SIG-M5 treated with dmso at 0.1 percent for 504 hours (cell line): ENCODE data around the gene VANGL2.
A peak's percentile ranks its signal among the peaks of the same experiment; 100 is the strongest.

Experiments
- DNase-seq: peaks from one replicate; lab custom pipeline; 2025; ENCODE audit not compliant: unreplicated experiment; lab: John Stamatoyannopoulos, UW

VANGL2 gene

DNA sequence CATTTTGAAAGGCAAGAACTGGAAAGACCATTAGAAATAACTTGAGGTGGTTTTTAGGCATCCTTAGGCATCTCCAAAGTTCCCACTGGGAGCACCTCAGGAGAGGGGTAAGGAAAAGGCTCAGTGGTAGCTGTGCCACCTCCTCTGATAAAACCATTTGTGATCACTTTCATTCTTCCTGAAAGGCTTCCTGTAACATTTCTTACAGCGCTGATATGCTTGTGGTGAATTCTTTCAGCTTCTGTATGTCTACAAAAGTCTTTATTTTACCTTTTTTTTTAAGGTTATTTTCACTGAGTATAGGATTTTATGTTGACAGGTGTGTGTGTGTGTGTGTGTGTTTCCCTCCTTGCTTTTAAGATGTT, 54.8 kb downstream of the VANGL2 start:
- DNase-seq, result no peak

- no peak for DNase-seq
Observed at GRCh38 chr1:160459056-160459455, 58.7 kb downstream of the VANGL2 start.

DNA sequence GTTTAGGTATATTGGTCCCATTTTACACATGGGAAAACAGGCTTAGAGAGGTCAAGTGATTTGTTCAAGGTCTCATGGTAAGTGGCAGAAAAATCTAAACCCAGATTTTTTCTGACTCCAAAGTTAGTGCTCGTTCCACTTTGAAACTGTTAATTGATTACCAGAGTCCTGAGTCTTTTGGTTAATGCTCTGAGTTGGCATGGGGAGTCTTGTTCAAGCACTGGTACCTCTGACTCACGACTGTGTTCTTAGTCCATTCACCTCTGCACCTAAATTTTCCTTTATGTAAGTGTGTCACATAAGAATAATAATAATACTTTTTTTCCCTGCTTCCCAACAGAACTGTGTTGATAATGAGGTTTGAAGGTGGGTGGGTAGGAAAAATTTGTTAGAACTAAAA, 59.3 kb downstream of the VANGL2 start:
- DNase-seq, result no peak

- no peak for DNase-seq
Observed at GRCh38 chr1:160460214-160460642, 59.9 kb downstream of the VANGL2 start.

DNA sequence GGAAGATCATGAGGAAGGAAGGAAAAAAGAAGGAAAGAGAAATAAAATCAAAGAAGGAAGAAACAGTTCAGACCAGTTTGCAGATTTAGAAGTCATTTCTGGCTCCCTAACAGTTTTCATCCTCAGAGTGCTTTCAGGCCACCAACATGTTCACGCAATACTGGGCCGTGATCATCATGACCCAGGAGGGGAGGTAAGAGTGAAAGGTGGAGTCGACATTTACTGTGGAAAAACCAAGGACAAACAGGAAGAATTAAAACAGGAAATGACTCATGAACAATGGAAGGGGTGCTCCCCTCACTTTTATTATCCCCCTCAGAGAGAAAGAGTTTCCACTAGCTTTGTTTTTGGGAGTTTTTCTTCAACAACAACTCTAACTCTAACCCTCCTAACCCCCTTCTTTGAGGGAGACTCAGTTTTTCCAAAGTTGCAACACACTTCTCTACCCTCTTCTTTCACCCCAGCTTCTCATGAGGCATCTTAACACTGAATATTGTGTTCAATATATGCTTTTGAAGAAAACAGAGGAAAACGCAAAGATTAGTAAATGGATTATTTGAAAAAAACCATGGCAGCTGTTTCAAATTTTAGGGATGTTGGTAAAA, 60.4 kb downstream of the VANGL2 start:
- DNase-seq, result no peak

DNA sequence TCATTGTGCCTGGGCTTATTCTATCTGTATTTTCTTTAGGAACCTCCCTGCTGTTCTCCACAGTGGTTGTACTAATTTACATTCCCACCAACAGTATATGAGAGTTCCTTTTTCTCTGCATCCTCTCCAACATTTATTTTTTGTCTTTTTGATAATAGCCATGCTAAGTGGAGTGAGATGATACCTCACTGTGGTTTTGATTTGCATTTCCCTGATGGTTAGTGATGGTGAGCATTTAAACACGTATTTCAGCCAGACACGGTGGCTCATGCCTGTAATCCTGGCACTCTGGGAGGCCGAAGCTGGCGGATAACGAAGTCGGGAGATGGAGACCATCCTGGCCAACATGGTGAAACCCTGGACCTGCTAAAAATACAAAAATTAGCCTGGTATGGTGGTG, 64.8 kb downstream of the VANGL2 start:
- DNase-seq, result no peak

- DNase-seq, result peak; percentile 26
Observed at GRCh38 chr1:160466961-160467360, 66.6 kb downstream of the VANGL2 start.

- DNase-seq, result no peak
Observed at GRCh38 chr1:160467576-160467975, 67.2 kb downstream of the VANGL2 start.

- no peak for DNase-seq
Observed at GRCh38 chr1:160471253-160471652, 70.9 kb downstream of the VANGL2 start.

DNA sequence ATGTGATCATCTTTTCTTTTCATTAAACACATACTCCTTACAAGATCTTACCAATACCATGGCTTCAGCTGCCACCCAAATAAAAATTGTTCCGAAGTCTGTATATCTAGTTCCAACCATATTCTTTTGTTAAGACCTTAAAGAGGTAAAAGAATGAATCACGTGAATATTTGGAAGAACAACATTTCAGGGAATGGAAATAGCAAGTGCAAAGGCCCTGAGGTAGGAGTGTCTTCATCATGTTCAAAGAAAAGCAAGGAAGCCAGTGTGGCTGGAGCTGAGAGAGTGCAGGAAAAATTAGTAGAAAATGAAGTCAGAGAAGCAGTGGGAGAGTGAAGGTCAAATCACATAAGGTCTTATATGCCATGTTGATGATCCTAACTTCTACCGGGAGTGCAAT, 71.7 kb downstream of the VANGL2 start:
- no peak for DNase-seq

DNA sequence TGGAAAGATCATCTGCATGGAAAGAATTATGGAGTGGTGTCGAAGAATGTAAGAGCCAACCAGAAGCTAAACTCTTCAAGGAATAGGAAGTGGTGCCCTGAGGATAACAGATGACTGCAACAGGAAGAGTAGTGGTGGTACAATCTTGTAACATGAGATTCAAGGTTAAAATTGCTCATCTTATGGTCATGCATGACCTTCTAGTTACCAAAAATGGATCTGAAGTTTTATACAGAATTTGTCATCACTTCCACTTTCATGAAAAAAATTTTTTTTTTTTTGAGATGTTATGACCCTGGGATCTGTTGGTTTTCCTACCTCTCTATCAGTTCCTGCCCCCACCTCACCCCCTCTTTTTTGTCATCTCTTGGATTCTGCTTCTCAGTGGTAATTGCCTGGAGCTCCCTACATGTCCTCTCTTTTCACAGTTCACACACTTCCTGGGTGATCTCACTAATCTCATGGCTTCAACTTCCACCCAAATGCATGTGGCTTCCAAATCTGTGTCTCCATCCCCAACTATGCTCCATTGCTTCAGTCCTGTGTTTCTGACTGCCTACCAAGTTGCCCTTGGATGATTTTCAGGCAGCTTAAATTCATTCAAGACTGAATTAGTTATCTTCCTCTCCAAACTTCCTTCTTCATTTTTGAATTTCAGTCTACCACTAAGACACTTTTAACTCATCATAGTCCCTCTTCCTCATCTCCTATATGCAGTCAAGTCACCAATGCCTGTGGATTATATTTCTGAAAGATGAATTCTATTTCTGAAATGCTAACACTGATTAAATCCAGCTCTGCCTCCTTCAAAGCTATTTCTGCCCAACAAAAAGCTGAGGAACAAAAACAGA, 74.3 kb downstream of the VANGL2 start:
- no peak for DNase-seq
